Stimulated activated CD4-positive, alpha-beta T cell treated with anti-CD3 and anti-CD28 coated beads, Interleukin-15, amount 100 ng/mL, for 1 hour (primary cell): ENCODE data around the gene ADM2.
"Not testable (repeated sequence)": the region's sequence is repeated elsewhere in the genome, so short reads cannot be mapped to it uniquely, and the experiment has no call there.

Source experiments
- DNase-seq, 2 donors: peaks; one replicate each; pipeline ENCODE4 v3.0.0-alpha.2; 2020; ENCODE audit warnings: low read depth in 1 of 2, low spot score in 1 of 2

The ADM2 gene

DNA sequence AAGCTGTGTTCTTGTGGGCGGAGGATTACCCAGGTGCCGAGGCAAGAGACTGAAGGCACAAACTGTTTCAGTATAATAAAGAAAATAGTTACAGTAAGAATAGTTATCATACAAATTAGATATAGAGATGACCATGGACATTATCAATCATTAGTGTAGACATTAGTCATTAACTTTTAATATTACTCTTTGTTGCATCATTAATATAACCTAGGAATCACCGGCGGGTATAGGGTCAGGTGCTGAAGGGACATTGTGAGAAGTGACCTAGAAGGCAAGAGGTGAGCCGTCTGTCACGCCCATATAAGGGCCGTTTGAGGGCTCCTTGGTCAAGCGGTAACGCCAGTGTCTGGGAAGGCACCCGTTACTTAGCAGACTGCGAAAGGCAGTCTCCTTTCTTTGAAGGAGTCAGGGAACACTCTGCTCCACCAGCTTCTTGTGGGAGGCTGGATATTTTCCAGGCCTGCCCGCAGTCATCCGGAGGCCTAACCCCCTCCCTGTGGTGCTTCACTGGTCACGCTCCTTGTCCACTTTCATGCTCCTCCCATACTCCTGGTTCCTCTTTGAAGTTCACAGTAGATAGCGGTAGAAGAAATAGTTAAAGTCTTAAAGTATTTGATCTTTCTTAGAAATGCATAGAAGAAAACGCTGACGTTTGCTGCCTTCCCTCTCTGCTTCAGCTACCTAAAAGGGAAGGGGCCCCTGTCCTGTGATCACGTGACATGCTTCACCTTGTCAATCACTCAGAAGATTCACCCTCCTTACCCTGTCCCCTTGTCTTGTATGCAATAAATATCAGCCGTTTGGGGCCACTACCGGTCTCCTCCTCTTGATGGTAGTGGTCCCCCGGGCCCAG, 52.7 kb downstream of the ADM2 start:
- DNase-seq, result not testable (repeated sequence)

DNA sequence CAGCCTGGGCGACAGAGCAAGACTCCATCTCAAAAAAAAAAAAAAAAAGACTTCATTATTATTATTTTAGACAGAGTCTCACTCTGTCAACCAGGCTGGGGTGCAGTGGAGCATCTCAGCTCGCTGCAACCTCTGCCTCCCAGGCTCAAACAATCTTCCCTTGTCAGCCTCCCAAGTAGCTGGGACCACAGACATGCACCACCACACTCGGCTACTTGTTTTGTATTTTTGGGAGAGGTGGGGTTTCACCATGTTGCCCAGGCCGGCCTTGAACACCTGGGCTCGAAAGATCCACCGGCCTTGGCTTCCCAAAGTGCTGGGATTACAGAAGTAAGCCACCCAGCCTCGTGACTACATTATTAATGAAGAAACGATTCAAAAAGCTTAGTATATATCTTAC, 53.8 kb downstream of the ADM2 start:
- DNase-seq, result no peak
